RPMI7951 (cell line): ENCODE measurements around the gene CLEC16A. TPM values are rescaled to one million over a fixed set of nuclear protein-coding genes. Genes with fewer than 3 reads are reported as not detected.
A peak's percentile ranks its signal among the peaks of the same experiment; 100 is the strongest.

Source experiments
- DNase-seq: peaks from one replicate; pipeline ENCODE4 v3.0.0-alpha.2; 2012; ENCODE audit warnings: low read depth
- total RNA-seq: library from RNA; depleted of rRNA; stranded (reverse); fragments of >200 nt; shearing (Covaris generic); gene quantifications from 2 replicates; pipeline ENCODE4 v1.2.3, GENCODE V29; 2014

The CLEC16A gene
- total RNA-seq, 1 experiment from 2014 or later = 8.8 TPM

DNA sequence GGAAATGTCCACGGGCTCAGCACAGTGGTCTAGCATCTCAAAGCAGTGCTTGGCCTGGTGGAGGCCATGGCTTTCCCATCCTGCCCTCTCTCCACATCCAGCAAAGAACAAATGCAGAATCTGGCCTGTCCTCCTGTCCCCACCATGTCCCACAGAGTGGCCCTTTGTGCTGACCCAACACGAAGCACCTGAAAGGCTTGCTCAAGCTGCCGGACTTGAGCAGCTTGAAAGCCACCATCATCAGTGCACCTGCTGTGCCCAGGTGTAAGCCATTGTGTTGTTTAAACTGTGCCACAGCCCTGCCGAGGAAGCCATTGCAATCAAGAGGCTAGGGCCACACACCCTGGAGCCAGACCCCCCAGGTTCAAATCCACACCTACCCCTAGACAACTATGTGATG is 196.1 kb downstream of the CLEC16A start:
- no peak for DNase-seq

DNA sequence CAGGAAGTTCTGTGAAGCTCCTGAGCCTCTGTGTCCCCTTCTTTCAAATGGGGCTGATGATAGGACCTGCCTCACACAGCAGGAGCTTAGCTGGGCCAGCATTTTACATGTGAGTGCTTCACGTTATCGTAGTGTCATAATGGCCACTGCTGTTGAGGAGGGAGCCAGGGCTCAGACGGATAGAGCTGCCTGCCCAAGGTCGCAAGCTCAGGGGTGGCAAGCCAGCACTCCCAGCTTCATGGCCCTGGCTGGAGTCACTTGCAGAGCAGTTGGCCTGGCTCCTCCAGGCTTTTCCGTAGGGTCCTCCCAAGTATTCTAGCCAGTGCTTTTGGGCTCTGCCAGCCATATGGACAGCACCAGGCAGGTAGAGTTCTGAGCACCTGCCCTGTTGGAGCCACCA is 196.5 kb downstream of the CLEC16A start:
- no peak for DNase-seq

DNA sequence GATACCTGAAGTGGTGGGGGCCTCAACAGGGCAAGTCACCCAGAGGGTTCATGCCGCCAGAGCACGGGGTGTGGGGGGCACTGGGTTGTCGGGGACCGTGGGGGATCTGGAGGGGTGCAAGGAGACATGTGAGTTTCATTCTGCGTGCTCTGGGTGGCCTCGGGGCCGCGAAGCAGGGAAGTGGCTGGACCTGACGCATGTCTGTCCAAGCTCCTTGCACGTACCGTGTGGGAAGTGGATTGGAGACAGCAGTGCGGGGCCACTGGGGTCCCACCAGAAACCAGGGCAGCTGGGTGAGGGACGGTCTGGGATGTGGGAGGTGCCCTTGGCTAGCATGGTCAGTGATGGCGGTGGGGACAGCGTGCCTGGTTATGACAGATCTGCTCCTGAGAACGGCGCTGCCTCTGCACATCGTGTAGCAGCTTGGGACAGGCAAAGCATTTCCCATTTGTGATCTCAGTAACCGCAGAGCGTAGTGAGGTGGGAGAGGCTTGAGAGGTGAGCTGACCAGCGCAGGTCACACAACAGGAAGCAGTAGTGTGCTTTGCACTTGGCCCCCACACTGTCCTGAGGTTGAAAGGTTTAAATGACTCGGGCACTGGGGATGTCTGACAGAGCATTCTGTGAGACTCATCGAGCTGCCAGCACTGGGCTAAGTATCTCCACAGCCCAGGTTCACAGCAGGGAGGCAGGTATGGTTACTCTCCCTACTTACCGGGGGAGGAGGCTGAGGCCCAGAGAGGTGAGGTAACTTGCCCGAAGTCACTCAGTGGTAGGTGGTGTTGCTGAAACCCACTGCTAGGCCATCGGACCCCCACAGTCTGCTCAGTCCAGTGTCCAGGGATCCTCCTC is 197.3 kb downstream of the CLEC16A start:
- DNase-seq = no peak

DNA sequence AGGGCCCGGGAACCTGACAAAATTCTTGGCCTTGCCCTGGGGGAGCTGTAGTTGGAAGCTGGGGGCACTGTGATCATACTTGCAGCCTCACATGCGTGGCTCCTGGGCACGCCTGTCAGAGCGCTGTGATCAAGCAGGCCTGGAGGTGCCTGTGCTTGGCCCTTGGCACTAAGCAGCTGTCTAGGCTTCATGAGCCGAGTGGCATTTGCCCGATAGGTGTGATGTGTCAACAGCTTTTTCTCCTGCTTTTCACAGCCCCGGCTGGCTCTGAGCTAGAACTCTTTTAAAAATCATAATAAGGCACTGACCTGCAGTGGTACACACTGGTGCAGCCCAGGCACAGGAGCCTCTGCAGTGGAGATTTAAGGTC is 197.9 kb downstream of the CLEC16A start:
- DNase-seq = no peak

DNA sequence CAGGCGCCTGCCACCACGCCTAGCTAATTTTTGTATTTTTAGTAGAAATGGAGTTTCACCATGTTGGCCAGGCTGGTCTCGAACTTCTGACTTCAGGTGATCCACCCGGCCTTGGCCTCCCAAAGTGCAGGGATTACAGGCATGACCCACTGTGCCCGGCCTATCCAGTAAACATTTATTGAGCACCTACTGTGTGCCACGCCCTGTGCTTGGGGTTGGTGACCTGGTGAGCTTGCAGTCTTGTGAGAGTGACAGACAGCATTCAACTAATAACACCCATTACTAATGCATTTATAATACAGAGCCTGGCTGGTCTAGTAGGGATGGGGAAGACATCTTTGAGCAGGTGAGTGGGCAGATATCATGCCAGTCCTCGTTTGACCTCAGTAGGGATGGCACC is 198.6 kb downstream of the CLEC16A start:
- DNase-seq = no peak

DNA sequence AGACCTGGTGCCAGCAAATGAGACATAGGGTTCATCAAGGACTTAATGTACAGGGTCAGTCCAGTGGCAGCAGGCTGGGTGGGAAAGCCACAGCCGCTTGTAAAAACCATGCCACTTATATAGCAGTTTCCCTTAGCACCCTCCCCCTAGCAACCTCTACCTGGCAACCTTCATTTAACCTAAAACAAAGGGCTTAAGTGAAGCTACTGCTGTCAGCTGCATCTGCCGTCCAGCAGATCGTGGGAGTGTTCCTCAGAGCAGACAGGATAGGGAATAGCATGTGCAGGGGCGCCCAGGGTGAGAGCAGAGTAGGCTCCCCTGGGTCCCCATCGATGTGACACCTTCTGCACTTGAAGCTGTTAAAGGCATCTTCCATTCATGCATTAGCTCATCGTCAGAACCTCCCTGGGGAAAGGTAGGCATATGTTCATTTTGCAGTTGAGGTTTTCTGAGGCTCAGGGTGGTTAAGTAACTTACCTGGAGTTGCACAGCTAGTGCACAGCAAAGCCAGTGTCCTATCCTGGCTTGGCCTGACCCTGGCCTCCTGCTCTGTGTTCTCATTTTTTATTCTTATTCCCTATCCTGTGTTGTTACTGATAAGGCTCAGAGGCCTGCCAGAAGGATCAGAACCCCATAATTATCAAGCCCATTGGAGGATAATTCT is 199.1 kb downstream of the CLEC16A start:
- DNase-seq = no peak

DNA sequence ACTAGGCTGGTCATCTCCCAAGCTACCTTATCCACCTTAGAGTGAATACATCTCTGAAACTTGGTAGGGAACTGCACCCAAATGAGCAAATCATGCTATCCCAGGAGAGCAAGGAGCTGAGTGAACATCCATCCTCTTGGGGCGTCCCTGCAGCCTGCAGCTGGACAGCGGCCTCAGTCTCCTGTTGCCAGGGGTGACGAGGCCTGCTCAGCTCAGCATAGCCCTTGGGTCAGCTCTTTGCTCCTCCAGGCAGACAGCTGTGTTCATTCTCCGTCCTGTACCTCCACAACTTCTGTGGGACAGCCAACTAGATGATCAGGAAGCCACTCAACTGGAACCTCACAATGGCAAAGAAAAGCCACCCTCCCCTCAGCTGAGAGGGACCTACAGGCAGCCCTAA is 199.8 kb downstream of the CLEC16A start:
- DNase-seq = no peak

DNA sequence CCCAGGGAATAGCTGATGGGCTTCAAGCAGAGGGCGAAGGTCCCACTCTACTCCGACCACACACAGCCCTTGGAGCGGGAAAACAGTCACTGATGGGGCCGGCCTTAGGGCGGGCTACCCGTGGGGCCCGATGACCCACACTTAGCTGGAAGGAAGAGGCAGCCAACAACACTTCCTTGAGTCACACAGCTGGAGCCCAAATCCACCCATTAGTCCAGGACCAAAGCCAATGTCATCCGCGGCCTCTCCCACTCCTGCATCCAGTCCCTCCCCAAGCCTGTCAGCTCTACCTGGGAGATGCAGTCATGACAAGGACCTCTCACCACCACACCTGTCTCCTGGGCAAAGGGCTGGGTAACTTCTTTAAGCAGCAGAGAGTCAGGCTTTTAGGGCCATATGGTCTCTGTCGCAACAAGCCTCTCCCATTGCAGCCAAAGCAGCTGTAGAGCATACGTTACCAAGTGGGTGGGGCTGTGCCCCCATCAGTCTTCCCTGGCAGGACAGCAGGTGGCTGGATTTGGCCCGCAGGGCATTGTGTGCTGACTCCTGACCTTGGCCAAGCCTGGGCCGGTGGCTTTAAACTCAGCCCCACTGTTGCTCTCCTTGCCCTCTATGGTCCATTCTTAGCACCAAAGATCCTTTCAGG is 200.9 kb downstream of the CLEC16A start:
- DNase-seq = peak; percentile 79

DNA sequence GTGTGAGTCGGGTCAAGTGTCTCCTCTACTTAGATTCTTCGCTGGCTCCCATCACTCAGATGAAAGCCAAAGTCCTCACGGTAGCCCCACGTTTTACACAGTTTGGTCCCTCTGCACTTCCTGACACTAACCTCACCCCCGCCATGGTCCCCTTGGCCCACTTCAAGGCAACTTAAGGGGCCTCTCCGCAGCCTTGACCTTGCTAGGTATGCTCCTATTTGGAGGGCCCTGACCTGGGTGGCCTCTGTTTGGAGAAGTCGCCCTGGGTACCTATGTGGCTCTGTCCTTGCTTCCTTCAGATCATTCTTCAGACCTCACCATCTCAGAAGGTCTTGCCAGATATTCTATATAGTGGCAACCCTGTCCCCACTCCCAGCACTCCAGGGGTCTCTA is 201.5 kb downstream of the CLEC16A start:
- no peak for DNase-seq

DNA sequence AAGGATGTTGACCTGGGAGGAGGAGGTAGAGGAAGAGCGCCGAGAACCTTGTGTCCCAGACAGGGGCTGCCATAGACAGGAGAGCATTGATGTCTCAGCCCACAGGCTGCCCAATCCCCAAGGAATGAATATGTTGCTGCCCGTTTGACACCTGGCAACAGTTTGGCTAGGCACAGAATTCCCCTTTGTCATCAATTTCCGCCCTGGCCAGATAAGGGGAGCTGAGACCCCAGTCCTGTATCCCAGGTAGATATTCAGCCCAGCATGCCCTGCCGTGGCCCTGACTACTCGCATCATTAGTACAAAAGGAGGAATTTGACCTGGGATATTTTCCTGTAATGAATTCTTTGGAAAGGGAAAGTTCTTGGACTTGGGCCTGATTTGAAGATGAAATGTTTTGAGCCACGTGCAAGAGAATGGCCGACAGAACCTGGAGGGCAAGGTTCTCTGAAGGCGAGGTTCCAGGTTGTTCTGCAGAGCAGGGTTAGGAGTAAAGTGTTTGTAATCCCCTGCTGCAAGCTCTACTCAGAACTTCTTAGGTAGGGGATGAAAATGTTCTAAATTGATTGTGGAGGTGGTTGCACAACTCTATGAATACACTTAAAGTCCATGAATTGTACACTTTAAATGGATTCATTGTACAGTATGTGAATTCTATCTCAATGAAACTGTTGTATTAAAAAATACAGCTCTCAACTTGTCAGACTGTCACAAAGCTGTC is 202.8 kb downstream of the CLEC16A start:
- DNase-seq = no peak

DNA sequence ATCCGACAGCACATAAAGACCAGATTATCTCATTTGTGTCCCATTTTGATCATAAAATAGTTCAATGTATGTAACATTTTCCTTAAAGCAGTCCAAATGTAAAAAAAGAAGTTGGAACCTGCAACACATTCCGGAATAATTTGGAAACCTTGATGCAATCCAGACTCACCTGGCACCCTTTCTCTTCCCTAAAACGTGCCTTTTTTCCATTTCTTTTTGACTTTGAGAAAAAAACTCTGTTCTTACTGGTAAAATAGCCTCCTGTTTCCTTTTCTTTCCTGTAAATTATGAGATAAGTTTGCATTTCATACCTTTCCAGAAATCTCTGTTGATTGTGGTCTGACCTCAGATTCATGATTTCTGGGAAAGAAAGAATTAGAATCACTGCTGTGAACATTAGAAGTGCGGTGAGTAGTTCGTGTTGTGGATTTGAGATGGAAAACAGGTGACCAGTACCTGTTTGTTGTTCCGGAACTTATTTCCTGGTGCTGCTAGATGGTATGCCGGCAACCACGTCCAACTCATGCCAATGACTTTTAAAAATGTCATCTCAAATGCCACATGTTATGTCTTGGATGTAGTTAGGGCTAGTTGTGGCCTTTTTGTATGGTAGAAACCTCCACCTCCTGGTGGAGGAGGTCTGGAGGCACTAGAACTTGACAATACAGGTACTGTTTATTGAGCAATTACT is 203.5 kb downstream of the CLEC16A start:
- no peak for DNase-seq

DNA sequence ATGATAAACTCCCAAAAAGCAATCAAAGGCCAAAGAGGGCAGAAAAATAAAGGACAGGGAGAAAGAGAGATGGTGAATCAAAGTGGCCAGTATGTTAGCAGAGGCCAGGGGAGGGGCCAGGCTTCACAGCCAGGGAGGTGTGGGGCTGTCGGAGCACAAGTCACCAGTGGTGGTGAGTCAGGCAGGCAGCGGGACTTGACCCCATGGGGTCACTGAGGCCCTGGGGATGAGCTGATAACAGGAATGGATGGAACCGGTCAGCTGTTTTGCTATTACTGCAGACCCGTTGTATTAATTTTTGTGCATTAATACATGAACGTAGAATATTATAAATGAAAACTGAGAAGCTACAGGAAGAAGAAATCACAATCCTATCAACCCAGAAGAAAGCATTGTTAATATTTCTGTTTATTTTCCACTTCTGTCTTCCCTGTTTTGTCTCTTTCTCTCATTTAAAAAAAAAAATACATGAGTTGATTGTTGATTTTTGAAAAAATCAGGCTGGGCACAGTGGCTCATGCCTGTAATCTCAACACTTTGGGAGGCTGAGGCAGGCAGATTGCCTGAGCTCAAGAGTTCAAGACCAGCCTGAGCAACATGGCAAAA is 204.8 kb downstream of the CLEC16A start:
- peak; percentile 73 for DNase-seq

DNA sequence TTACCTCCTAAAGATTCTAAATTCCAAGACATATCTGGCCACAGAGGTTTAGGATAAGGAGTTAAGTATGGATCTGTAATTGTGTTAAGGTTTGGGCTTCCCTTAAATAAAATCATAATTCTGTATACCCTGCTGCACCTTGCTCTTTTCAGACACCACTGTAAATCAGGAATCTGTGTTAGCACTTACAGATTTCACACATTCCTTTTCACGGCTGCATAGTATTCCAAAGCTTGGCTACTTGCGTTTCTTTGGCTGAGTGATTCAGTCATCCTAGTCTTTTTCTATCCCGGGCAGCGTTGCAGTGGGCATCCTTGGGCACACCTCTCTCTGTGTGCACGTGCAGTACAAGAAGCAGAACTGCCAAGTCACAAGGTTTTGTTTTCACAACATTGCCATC is 205.8 kb downstream of the CLEC16A start:
- DNase-seq = no peak

DNA sequence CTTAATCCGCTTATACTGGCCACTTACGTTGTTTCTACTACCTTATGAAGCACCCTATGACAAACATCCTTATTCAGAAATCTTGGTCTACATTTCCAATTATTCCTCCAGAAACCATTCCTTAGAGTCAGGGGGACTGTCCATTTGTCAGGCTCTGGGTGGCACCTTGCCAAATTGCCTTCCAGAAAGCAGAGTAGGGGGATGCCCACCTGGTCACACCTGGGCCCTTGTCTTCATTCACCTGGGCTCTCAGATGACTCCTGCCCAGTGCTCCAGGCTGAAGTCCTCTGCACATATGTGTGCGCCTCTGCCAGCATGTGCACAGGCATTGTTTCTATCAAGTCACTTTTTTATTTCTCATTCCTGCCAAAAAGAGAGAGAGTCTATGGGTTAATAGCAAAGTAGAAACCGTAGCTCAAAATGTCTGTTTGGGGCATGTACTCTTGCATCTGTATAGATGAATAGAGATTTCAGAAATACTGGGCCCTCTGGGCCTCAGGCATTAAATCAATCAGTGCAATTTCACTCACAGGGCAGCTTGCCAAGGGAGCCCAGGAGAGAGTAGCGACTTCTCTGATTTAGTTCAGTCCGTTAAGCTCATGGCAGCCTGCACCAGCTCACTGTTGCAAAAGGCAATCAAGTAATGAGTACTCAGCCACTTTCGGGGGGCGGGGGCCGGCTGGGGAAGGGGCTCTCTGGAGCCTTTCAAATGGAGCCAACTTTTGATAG is 207.0 kb downstream of the CLEC16A start:
- no peak for DNase-seq

DNA sequence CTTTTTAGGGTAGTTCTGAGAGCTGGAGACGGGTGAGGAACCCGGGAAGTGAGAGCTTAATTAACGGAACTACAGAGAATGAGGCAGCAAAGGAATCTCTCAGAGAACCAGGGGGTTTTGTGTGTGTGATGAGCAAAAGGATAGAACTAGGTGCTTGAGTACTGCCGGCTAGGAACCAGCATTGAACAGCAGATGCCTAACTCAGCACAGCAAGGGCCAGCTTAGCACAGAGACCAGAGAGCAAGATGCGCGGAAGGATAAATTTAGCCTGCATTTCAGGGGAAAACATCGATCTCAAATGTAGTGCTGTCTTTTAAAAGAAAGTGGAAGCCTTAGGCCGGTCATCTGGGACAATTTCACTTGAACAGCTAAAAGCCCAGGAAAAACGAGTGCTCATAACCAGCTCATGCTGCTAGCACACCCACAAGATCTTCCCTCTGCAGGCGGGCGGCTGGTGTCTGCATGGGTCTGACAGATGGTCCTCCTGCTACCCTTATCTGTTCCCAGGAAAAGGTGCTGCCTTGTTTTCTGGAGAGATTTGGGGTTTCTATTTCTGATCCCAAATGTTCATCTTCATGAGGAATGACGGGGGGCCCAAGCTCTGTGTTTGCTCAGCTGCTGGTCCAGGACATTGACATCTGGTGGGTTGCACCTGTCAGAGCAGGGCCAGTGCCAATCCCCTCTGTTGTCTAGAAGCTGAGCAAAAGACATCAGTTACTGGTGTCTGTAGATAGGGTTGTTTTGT is 207.7 kb downstream of the CLEC16A start:
- no peak for DNase-seq

DNA sequence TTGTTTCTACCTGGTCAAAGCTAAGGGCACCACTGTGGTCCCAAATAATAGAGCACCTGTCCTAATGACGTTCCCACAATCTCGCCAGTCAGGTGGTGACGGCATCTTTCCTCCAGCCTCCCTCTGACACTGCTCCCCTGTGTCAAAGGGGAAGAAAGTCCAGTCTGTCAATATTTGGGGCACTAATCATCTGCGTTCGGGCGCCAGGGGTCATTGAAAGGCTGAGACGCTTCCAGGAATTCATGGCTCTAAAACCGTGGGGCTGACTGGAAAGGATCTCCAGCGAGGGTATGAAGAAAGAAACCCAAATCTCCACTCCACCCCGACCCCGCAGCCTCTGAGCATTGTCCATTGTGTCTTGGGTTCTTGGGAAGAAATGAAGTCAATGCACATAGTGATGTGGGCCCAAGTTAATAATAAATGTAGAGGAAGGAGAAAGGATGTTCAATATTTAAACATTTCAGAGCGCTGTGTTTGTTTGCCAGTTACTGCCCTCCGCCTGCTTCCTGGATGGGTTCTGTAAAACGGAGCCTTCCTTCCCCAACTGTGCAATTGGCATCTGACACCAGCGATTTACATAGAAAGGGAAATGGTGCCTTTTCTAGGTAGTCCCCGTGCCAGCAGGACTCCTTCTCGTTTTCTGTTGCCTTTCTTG is 208.4 kb downstream of the CLEC16A start:
- DNase-seq = no peak

DNA sequence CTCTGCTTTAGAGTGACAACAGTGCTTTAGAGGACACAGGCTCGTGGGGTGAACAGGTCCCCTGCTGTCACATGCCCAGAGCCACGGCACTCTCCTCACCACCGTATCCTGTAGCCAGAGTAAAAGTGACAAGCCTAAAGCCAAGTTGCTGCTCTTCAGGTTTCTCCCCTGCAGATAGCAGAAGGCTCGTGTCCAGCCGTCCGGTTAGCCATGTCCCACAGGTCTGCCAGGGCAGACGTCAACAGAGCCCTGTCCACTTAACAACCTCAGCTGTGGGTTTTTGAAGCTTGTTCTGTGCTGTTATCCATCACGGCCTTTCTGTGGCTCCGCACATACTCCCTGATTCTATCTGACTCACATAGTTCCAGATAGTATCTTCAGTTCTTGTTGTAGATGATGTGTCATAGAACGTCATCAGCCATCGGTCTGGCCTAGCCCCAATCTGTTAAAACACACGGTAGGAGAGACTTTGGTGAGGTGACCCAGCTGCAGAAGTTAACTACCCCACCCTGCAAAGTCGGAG is 211.0 kb downstream of the CLEC16A start:
- DNase-seq = peak; percentile 89

DNA sequence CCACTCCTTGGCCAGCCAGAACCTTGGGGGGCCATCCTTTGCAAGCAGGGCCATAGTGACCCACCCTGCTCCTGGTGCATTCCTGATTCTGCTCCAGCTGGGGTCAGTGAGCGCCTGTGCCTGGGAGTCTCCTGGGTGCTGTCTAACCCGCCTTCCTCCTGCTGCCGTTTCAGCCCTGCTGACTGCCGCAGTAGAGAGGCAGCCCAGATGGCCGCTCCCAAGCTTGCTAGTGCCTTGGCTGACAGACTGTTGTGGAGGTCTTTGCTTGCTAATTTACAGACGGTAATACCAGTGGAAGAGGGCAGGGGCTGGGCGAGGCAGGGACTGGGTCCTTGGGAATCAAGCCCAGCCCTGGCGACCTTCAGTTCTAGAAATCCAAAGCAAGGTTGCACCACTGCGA is 212.0 kb downstream of the CLEC16A start:
- DNase-seq = no peak

DNA sequence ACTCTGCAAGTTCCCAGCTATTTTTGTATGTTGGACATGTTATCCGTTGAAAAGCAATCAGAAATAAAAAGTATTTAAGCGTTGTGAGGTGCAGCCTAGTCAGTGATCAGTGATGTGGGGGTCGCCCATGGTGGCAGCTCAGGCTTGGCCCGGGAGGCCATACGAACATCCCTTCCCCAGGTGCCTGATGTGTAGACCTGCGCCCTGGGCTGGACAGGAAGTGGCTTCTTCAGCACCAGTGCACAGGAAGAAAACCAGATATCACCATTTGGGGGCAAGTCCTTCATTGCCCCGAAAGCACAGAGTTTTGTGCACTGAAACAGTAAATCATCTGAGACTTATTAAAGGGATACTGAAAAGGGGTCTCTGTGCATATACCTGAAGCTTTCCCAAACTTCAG is 212.8 kb downstream of the CLEC16A start:
- DNase-seq = no peak
